Measurements from ENCODE around the gene THADA.

DNA sequence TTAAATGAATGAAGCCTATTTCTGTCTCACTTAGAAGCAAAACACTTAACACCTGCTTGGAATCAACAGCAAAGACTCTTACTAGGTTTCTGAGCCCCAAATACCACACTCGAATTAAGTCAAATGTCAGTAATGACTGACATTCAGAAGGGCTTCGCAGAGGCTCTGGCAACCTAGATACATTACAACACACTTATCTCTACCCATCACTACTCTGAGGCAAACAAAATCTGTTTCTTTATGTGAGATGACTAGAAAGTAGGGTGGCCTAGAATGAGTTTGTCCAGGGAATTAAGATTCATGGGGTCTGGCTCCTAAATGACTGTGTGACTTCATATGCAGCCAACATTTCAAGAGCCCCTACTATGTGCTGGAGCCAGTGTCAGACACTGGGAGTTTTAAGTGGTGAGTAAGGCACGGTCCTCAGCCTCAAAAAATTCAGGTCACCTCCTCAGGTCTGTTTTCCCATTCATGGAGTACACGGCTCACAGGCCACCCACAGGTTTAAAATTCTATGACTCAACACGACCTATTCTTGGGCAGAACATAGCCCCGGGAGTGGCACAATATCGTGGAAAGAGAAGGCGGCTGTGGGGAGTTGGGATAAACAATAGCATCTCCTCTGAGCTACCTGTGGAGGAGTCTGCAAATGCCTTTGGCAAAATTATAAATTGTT is 219.2 kb downstream of the THADA start:
- TF ChIP-seq, protein P1, sequence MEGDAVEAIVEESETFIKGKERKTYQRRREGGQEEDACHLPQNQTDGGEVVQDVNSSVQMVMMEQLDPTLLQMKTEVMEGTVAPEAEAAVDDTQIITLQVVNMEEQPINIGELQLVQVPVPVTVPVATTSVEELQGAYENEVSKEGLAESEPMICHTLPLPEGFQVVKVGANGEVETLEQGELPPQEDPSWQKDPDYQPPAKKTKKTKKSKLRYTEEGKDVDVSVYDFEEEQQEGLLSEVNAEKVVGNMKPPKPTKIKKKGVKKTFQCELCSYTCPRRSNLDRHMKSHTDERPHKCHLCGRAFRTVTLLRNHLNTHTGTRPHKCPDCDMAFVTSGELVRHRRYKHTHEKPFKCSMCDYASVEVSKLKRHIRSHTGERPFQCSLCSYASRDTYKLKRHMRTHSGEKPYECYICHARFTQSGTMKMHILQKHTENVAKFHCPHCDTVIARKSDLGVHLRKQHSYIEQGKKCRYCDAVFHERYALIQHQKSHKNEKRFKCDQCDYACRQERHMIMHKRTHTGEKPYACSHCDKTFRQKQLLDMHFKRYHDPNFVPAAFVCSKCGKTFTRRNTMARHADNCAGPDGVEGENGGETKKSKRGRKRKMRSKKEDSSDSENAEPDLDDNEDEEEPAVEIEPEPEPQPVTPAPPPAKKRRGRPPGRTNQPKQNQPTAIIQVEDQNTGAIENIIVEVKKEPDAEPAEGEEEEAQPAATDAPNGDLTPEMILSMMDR (IDR thresholded peaks at IDR 0.05) = no peak
- TF ChIP-seq POLR2AphosphoS5 (IDR thresholded peaks at IDR 0.05) (no peak), POLR2A (IDR thresholded peaks at IDR 0.05) (no peak)

Measured in suprapubic skin (tissue), 4 donors.